GM13977 (cell line): ENCODE results near the gene NXNL1.
"Not testable (repeated sequence)": the region's sequence is repeated elsewhere in the genome, so short reads cannot be mapped to it uniquely, and the experiment has no call there.

Experiments
- DNase-seq: peaks from one replicate; pipeline ENCODE4 v3.0.0; 2012; ENCODE audit warnings: low spot score
- CTCF ChIP-seq: IDR thresholded peaks from 2 replicates; pipeline ENCODE4 v1.5.1; 2012; ENCODE audit warnings: mild to moderate bottlenecking, control low read depth; ENCODE audit not compliant: insufficient read depth; ENCODE audit errors: extremely low read depth, missing control alignments
- in situ Hi-C: fragments of 300-500 bp; cut with MboI; formaldehyde crosslinking; loops from one replicate; pipeline ENCODE4 v1.12.0; 2022; ENCODE audit warnings: low sequenced_read_pairs, low pct_unique_long_range_greater_than_20kb, mixed read lengths, inconsistent platforms; ENCODE audit not compliant: unreplicated experiment

NXNL1 gene

GRCh38 chr19:17500447-17501198 lies 39.9 kb upstream of the NXNL1 start:
- TF ChIP-seq CTCF = no peak
- DNase-seq = no peak
- in situ Hi-C loops = no loop called here

- in situ Hi-C loops = no loop called here
- DNase-seq = no peak
- TF ChIP-seq CTCF = no peak
Observed at GRCh38 chr19:17499648-17500446, 39.1 kb upstream of the NXNL1 start.

GRCh38 chr19:17499025-17499424 lies 38.3 kb upstream of the NXNL1 start:
- in situ Hi-C loops = not testable (repeated sequence)

GRCh38 chr19:17497149-17497798 lies 36.5 kb upstream of the NXNL1 start:
- no peak for DNase-seq
- no peak for TF ChIP-seq CTCF
- in situ Hi-C loops = no loop called here

More at GRCh38 chr19:17499025-17499424, 38.3 kb upstream of the NXNL1 start:
- DNase-seq = not testable (repeated sequence)

- in situ Hi-C loops = no loop called here
- peak; percentile 92 for DNase-seq
Observed at GRCh38 chr19:17496337-17496997, 35.7 kb upstream of the NXNL1 start.

GRCh38 chr19:17495639-17496296 lies 35.0 kb upstream of the NXNL1 start:
- in situ Hi-C loops = no loop called here
- no peak for DNase-seq
- TF ChIP-seq CTCF = no peak

More at GRCh38 chr19:17496337-17496997, 35.7 kb upstream of the NXNL1 start:
- TF ChIP-seq CTCF = peak; percentile 98
